ENCODE results near the gene CPA1. TPM values are rescaled to one million over a fixed set of nuclear protein-coding genes. Genes with fewer than 3 reads are reported as not detected.
A peak's percentile ranks its signal among the peaks of the same experiment; 100 is the strongest.

Gene CPA1
- total RNA-seq, 2 donors from 2014 or later = not detected

DNA sequence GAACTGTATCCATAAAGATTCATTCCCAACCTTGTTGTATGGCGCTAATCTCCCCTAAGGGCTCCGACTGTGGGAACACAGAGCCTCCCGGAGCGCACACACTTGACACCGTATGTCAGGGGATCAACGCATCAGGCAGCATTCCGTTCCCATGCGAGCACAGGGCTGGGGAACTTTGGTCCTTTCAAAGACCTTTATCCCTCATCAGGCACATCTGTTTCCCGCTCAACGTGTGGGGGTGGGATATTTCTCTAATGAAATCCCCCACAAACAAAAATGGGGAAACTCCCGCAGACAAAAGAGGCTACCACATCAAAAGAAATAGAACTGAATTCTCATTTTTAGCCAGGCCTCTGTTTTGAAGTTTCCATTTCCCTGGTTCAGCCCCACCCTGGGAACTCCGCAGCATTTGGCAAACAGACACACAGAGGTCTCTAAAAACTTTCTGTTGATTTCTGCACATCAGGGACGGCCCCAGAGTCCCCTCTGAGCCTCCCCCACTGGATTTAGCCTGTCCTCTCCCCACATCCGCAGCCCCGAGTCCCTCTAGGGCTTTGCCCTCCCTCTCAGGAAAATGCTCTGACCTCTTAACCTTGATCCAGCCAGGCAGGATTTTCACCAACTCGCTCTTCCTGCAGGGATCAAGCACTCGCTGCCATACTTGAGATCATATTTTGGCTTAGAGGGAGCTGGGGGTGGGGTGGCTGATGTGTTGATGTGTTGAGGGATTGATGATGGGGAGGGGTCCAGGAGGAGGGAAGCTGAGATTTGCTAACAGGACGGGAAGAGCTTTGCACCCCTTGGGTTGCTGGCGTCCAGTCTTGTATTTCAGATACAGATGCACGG lies 29.1 kb upstream of the CPA1 start:
- Mint-ChIP-seq H3K36me3 (no peaks in the 10 kb centered on the region), H3K27ac (no peak overlapping the region), H3K9me3 (peaks cover 0 to 5% of the 10 kb centered on the region in 2 donors)
- DNase-seq (ENCODE audit: low spot score in 2 of 2) (no peak), ATAC-seq (peak in 1 of 2 donors; percentile 26)

DNA sequence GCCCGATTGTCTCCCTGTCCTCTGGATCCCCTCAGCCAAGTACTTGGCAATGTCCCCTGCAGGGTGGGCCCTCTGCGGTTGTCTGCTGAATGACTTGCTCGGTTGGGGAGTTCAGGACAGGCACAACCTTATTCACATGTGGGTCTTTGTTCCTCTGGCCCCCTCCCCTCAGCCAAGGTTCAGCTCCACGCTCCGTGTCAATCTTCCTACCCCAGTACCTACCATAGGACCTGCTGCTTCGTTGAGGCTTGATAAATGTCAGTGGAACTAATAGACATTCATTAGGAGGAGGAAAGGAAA lies 28.6 kb upstream of the CPA1 start:
- Mint-ChIP-seq H3K27ac (no peak overlapping the region), H3K36me3 (no peaks in the 10 kb centered on the region), H3K9me3 (peaks cover 0 to 5% of the 10 kb centered on the region in 2 donors)
- ATAC-seq (no peak), DNase-seq (ENCODE audit: low spot score in 2 of 2) (no peak)

DNA sequence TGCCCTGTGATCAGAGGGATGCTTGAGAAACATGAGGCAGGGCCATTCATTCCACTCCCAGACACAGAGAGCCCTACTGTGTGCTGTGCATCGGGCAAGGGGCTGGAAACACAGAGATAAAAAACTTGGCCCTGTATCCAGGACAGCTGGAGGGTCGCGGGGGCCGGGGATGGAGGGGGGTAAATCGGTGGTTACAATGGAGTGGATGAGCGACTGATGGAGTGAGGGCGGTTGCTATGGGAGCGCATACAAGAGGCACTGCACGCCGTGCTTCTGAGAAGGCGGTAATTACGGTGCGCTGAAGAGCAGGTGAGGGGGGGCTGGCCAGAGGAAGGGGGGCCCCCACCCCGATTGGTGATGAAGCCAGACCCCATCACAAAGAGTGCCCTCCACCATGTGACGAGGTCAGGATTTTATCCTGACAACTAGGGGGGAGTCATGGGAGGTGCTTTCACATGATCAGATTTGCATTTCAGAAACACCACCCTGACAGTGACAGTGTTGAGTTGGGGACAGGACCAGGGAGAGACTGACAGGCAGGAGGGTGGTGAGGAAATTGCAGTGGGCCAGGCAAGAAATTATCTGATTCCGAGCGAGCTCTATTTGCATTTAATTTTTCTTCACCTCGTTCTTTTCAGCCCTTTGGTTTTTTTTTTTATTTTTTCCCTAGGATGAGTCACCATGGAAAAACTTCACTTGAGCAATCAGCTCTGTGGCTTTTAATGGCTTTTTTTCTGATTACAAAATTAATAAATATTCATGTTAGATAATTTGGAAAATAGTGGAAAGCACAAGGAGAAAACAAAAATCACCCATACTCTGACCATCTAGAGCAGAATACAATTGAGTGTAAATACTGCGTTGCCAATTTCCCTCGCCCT lies 27.9 kb upstream of the CPA1 start:
- Mint-ChIP-seq H3K9me3 (peaks cover 0 to 5% of the 10 kb centered on the region in 2 donors), H3K36me3 (no peaks in the 10 kb centered on the region), H3K27ac (no peak overlapping the region)
- DNase-seq (ENCODE audit: low spot score in 2 of 2) (no peak), ATAC-seq (no peak)

DNA sequence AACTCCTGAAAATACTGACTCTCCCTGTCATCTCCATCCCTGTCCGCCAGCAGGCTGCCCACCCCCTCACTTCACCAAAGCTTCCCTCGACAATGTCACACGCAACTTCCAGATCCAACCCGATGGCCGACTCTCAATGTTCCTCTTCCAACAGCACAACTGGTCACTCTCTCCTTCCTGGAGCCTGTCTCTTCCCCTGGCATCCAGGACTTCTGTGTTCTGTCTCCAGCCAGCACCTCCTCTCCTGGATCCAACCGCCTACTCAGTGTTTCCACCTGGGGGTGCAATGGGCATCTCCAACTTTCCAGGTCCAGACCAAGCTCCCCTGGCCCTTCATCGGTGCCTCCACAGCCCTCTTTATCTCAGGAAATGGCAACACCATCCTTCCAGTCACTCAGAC lies 27.1 kb upstream of the CPA1 start:
- ATAC-seq = no peak
- no peak for DNase-seq (ENCODE audit: low spot score in 2 of 2)
- H3K36me3 Mint-ChIP-seq = no peaks in the 10 kb centered on the region
- H3K27ac Mint-ChIP-seq = no peak overlapping the region
- H3K9me3 Mint-ChIP-seq = peaks cover 0 to 5% of the 10 kb centered on the region in 2 donors

DNA sequence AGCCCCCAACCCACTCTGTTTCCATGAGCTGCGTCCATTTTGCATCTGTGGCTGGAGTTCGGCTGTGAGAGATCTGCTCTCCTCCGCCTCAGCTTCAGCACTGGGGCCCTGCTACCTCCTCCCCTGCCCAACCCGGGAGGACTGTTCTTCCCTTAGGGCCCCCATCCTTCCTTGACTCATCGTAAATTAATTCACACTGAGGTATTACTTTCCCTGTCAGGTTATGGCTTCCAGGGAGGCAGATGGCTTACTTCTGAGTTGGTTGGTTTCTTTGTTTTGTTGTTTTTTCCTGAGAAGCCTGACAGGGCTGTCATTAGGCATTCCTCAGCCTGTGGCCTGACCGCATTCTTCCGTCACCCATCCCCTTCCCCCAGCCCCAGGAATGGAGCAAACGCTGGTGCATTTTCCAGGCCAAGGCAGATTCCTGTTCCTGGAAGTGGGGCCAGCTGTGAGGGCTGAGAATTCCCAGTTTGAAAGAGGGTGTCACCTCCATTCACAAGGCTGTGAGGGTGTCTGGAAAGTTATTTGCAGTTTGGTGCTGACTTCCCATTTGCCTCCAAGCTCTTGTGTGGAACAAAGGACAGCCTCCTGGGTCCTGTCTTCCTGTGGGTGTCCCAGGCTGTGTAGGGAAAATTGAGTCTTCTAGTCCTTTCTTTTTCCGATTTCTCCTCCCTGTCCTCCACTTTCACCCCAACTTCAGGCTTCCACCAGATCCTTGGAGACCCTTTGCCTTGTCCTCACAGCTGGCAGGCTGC lies 24.0 kb upstream of the CPA1 start:
- Mint-ChIP-seq H3K36me3 (peaks cover 9 to 25% of the 10 kb centered on the region in 2 donors), H3K9me3 (peaks cover 5 to 16% of the 10 kb centered on the region in 2 donors), H3K27ac (peak overlapping the region in 1 of 2 donors; percentile 37)
- ATAC-seq = no peak
- DNase-seq (ENCODE audit: low spot score in 2 of 2) = no peak

DNA sequence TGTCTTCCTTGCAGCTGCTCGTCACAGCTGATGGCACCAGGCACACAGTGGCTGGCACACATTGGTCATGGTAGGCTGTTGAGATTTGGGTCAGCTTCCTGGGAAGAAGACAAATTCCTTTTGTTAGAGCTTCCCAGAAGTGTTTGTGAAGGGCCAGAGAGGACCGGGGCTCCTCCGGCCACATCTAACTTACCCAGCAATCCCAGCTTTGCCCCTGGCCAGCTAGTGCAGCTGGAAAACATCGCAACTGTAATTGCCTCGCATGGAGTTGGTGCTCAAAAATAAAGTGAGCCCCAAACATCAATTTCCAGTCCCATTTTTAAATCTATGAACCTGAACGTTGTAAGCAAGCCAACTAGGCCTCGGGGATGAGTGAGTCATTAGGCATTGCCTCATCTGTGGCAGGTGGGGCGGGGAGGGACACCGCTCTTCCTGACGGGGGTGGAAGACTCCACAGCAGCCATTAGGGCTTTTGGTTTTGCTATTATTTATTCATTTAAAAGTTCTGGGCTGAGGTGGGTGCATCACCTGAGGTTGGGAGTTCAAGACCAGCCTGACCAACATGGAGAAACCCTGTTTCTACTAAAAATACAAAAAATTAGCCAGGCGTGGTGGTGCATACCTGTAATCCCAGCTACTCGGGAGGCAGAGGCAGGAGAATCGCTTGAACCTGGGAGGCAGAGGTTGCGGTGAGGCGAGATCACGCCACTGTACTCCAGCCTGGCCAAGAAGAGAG lies 23.2 kb upstream of the CPA1 start:
- no peak for ATAC-seq
- peaks cover 5 to 16% of the 10 kb centered on the region in 2 donors for H3K9me3 Mint-ChIP-seq
- peaks cover 9 to 25% of the 10 kb centered on the region in 2 donors for H3K36me3 Mint-ChIP-seq
- DNase-seq (ENCODE audit: low spot score in 2 of 2) = no peak
- peak overlapping the region in 1 of 2 donors; percentile 37 for H3K27ac Mint-ChIP-seq

DNA sequence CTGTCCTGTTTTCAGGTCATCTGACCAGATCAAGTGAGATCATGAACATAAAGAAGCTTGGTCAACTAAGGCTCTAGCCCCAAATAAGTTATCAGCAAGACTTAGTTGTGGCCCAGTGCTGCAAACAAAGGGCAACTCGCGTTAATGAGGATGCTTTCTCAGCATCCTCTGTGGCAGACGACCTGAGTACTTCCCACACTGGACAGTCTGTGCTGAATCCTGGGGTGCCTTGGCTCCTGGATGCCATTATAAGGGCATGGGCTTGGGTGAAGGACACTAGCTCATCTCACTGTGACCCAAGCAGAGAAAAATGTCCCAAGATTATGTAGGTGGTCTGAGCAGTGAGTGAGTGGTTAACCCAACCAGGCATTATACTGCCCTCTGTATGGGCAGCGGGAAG lies 21.8 kb upstream of the CPA1 start:
- H3K36me3 Mint-ChIP-seq = peaks cover 9 to 25% of the 10 kb centered on the region in 2 donors
- peaks cover 5 to 15% of the 10 kb centered on the region in 2 donors for H3K9me3 Mint-ChIP-seq
- no peak for ATAC-seq
- no peak overlapping the region for H3K27ac Mint-ChIP-seq
- no peak for DNase-seq (ENCODE audit: low spot score in 2 of 2)

DNA sequence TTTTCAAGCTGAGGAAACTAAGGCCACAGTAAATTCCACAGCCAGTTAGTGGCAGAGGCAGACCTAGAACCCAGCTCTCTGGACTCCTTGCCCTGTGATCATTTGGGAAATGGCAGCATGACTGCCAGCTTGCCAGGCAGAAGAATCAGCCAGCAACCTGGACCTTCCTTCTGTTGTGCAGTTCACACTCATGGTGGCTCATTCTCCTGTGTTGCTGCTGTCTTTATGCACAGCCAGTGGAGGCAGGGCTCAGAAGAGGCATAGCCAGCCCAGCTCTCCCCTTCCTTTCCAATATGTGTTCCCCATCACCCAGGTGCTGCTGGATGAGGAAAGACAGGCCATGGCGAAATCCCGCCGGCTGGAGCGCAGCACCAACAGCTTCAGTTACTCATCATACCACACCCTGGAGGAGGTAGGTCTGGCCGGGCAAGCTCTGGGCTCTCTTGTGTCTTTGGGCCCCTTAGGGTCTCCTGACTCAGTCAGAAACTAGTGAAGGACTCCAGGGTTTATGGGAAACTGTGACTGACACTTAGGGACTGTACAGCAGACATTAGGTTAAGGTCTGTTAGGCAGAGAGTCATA lies 20.9 kb upstream of the CPA1 start:
- Mint-ChIP-seq H3K36me3 (peaks cover 9 to 25% of the 10 kb centered on the region in 2 donors), H3K27ac (no peak overlapping the region), H3K9me3 (peaks cover 5 to 12% of the 10 kb centered on the region in 2 donors)
- ATAC-seq (no peak), DNase-seq (ENCODE audit: low spot score in 2 of 2) (no peak)

DNA sequence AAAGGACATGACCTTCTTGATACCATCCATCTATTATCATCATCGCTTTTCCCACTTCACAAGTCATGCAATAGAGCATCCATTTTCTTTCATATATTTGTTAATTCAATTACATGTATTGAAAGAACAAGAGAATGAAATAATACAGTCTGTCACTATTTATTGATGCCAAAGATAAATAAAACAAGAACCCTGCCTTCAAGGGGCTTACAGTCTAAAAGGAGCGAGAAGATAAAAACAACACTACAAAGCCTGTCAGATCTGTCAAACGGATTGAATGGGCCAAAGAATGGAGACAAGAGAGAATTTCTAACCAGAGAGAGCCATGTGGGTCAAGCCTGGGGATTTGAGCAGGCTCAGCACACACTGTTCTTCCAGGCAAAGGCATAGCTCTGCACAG lies 19.8 kb upstream of the CPA1 start:
- no peak for ATAC-seq
- peaks cover 9 to 25% of the 10 kb centered on the region in 2 donors for H3K36me3 Mint-ChIP-seq
- peaks cover 5 to 12% of the 10 kb centered on the region in 2 donors for H3K9me3 Mint-ChIP-seq
- H3K27ac Mint-ChIP-seq = no peak overlapping the region
- no peak for DNase-seq (ENCODE audit: low spot score in 2 of 2)

DNA sequence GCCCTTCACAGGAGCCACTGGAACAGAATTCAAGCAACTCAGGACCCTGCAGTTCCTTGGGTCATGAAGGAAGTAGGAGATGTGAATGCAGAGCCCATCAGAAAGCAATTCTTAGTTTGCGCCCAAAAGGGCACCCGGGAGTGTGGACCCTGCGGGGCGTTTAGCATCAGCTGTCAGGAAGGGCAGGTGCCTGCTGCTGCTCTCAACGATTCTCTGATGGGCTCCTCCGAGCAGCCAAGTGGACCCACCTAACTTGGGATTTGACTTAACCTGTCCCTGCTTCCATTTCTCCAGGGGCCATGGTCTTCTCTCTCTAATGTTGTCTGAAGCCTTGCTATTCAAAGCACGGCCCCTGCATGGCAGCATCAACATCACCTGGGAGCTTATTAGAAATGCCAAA lies 18.6 kb upstream of the CPA1 start:
- Mint-ChIP-seq H3K9me3 (peaks cover 5 to 12% of the 10 kb centered on the region in 2 donors), H3K36me3 (peaks cover 12 to 29% of the 10 kb centered on the region in 2 donors), H3K27ac (no peak overlapping the region)
- no peak for DNase-seq (ENCODE audit: low spot score in 2 of 2)
- ATAC-seq = no peak

DNA sequence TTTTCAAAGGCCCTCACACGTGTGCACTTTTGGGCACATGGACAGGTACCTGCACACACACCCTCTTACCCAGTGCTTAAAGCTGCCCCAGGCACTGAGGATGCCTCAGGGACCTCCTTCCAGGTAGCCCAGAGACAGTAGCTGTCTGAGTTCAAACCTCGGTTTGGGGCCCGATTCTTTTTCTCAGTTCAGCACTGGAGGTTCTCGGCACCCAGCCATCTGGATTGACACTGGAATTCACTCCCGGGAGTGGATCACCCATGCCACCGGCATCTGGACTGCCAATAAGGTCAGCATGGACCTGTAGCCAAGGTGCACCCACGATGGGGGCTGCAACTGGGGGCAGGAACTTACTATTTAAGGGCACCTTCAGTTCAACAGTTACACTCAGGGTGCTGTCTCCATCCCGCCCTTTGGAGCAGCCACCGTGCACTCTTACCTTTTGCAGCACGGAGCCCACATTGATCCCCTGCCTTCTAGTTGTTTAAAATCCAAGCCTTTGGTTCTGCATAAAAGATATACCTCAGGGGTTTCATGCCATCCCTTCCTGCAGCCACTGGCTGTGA lies 18.0 kb upstream of the CPA1 start:
- DNase-seq (ENCODE audit: low spot score in 2 of 2) (no peak), ATAC-seq (no peak)
- H3K9me3 Mint-ChIP-seq = peaks cover 5 to 12% of the 10 kb centered on the region in 2 donors
- H3K27ac Mint-ChIP-seq = no peak overlapping the region
- peaks cover 16 to 36% of the 10 kb centered on the region in 2 donors for H3K36me3 Mint-ChIP-seq

DNA sequence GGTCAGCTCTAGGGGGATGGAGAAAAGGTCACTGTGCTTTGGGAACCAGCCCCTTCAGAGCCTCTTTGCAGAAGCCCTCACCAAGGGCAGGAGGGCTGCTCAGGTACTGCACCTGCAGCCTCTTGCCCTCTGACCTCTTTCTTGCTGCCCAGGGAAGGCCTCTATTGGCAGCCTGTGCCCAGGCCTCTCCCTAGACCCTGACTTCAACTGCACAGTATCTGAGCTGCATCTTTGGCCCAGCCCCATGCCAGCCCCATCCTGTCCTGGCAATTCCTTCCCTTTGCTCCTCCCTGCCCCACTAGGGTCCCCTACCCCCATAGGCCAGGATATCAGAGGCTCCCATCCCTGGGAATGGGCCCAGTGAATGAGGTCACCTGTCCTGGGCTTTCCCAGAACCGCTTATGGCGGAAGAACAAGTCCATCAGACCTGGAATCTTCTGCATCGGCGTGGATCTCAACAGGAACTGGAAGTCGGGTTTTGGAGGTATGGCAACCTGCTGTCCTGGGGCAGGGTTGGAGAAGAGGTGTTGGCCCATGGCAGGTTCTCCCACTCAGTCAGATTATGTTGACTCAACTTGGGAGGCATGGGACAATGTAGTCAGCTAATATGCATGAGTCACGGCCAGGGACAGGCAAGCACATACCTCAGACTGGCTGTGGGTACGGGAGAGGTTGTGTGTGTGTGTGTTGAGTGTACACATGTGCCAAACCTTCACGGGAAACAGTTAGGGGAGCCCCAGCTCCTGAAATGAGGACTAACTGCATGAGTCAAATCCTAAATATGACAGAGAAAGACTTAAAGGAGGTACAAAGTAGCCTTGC lies 17.1 kb upstream of the CPA1 start:
- DNase-seq (ENCODE audit: low spot score in 2 of 2) (peak; percentile 55 to 64), ATAC-seq (peak; percentile 92 to 99)
- Mint-ChIP-seq H3K9me3 (peaks cover 5 to 12% of the 10 kb centered on the region in 2 donors), H3K36me3 (peaks cover 16 to 37% of the 10 kb centered on the region in 2 donors), H3K27ac (no peak overlapping the region)

DNA sequence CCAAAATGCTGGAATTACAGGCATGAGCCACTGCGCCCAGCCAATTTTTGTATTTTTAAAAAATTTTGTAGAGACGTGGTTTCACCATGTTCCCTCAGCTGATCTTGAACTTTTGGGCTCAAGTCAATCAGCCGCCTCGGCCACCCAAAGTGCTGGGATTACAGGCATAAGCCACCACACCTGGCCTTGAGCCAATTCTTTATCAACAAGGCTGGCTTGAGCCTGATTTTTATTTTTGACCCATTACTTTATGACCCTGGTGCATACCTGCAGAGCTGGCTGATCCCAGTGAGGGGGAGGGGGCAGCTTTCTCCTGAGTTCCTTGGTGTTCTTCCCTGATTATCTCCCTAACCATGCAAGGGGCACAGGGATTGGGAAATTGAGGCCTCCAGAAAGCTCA lies 15.8 kb upstream of the CPA1 start:
- DNase-seq (ENCODE audit: low spot score in 2 of 2) (no peak), ATAC-seq (no peak)
- Mint-ChIP-seq H3K9me3 (peaks cover 3 to 9% of the 10 kb centered on the region in 2 donors), H3K36me3 (peaks cover 10 to 26% of the 10 kb centered on the region in 2 donors), H3K27ac (no peak overlapping the region)

DNA sequence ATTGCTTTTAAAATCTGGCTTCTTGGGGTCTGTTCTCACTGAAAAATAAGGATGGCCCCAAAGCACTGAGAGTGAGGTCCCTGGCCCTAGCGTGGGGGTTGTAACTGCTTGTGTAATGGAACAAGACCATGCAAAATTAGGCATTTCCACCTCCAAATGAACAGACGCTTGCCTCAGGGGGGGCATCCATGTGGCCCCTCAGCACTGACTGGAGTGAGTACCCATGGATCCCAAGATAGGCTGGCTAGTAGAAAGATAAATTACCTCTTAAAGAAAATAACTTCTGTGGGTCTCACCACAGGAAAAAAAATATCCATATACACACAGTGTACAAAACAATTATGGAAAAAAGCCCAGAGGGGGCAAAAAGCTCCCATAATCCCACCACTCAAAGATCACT lies 15.2 kb upstream of the CPA1 start:
- no peak overlapping the region for H3K27ac Mint-ChIP-seq
- H3K9me3 Mint-ChIP-seq = peaks cover 0 to 5% of the 10 kb centered on the region in 2 donors
- no peak for ATAC-seq
- no peak for DNase-seq (ENCODE audit: low spot score in 2 of 2)
- peaks cover 7 to 20% of the 10 kb centered on the region in 2 donors for H3K36me3 Mint-ChIP-seq
